GM23338 (cell line): Measurements from ENCODE around the gene TMCO4.
"Not testable (repeated sequence)": the region's sequence is repeated elsewhere in the genome, so short reads cannot be mapped to it uniquely, and the experiment has no call there.

Experiments
- CREB1 ChIP-seq: fragments of 250-450 bp; sonication (Bioruptor Pico); IDR thresholded peaks from 2 replicates; pipeline ENCODE4 v1.5.0; 2020; ENCODE audit warnings: low read depth, mild to moderate bottlenecking, moderate library complexity
- EZH2 ChIP-seq: fragments of 200-600 bp; sonication (generic); IDR thresholded peaks from one replicate; pipeline ENCODE4 v1.8.0; 2017; ENCODE audit warnings: antibody characterized with exemption, mild to moderate bottlenecking, low read depth; ENCODE audit not compliant: unreplicated experiment
- EZH2phosphoT487 ChIP-seq: fragments of 200-600 bp; sonication (generic); IDR thresholded peaks from one replicate; pipeline ENCODE4 v1.8.1; 2018; ENCODE audit warnings: antibody characterized with exemption; ENCODE audit not compliant: unreplicated experiment
- JUNB ChIP-seq: IDR thresholded peaks from one replicate; pipeline ENCODE4 v1.6.1; 2016; ENCODE audit warnings: antibody characterized with exemption; ENCODE audit not compliant: unreplicated experiment
- NANOG ChIP-seq: IDR thresholded peaks from 2 replicates; pipeline ENCODE4 v1.6.1; 2016; ENCODE audit warnings: antibody characterized with exemption, borderline replicate concordance
- POLR2AphosphoS5 ChIP-seq: IDR thresholded peaks from 2 replicates; pipeline ENCODE4 v1.6.1; 2016; ENCODE audit warnings: antibody characterized with exemption, low read depth
- STAT1 ChIP-seq: IDR thresholded peaks from one replicate; pipeline ENCODE4 v1.6.1; 2016; ENCODE audit warnings: antibody characterized with exemption; ENCODE audit not compliant: unreplicated experiment
- ZNF114 ChIP-seq: fragments of 250-450 bp; sonication (Bioruptor Pico); IDR thresholded peaks from 2 replicates; pipeline ENCODE4 v1.5.0; 2020; ENCODE audit warnings: mild to moderate bottlenecking, moderate library complexity
- ZNF331 ChIP-seq: fragments of 250-450 bp; sonication (Bioruptor Pico); IDR thresholded peaks from 2 replicates; pipeline ENCODE4 v1.5.0; 2020; ENCODE audit warnings: low read depth, mild to moderate bottlenecking, moderate library complexity
- TF ChIP-seq, protein P1 (sequence below): IDR thresholded peaks from one replicate; pipeline ENCODE4 v1.6.1; 2018; ENCODE audit warnings: antibody characterized with exemption; ENCODE audit not compliant: unreplicated experiment
- TF ChIP-seq, protein P2 (sequence below), 2 experiments: fragments of 200-600 bp in 1 of 2; sonication (generic) in 1 of 2; conservative IDR thresholded peaks; 2 replicates each; pipeline versions ENCODE4 v1.5.1 to v1.6.1; 2016 to 2017; ENCODE audit warnings: antibody characterized with exemption in 2 of 2, low read depth in 2 of 2, mild to moderate bottlenecking in 2 of 2, moderate library complexity in 1 of 2
- TF ChIP-seq, protein P3 (sequence below): IDR thresholded peaks from 2 replicates; pipeline ENCODE4 v1.6.1; 2016; ENCODE audit warnings: antibody characterized with exemption
- TF ChIP-seq, protein P4 (sequence below): fragments of 250-450 bp; sonication (Bioruptor Pico); IDR thresholded peaks from 2 replicates; pipeline ENCODE4 v1.5.0; 2020; ENCODE audit warnings: mild to moderate bottlenecking, moderate library complexity

DNA sequence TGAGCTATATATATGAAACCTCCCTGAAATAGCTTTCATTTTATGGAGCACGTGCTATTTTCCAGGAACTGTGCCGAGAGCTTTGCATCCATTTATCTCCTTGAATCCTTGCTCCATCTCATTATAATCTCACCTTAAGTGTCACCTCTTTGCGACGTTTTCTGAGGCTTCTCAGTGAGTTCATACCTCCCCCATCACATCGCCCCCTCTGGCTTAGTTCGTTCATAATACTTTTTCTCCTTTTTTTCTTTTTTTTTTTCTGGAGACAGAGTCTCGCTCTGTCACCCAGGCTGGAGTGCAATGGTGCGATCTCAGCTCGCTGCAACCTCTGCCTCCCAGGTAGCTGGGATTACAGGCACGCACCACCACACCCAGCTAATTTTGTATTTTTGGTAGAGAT, 160.5 kb downstream of the TMCO4 start:
- not testable (repeated sequence) for TF ChIP-seq EZH2; EZH2phosphoT487; POLR2AphosphoS5; ZNF114 (CRISPR knock-in tag); CREB1 (CRISPR knock-in tag); JUNB; NANOG; STAT1; ZNF331
- TF ChIP-seq, protein P1, sequence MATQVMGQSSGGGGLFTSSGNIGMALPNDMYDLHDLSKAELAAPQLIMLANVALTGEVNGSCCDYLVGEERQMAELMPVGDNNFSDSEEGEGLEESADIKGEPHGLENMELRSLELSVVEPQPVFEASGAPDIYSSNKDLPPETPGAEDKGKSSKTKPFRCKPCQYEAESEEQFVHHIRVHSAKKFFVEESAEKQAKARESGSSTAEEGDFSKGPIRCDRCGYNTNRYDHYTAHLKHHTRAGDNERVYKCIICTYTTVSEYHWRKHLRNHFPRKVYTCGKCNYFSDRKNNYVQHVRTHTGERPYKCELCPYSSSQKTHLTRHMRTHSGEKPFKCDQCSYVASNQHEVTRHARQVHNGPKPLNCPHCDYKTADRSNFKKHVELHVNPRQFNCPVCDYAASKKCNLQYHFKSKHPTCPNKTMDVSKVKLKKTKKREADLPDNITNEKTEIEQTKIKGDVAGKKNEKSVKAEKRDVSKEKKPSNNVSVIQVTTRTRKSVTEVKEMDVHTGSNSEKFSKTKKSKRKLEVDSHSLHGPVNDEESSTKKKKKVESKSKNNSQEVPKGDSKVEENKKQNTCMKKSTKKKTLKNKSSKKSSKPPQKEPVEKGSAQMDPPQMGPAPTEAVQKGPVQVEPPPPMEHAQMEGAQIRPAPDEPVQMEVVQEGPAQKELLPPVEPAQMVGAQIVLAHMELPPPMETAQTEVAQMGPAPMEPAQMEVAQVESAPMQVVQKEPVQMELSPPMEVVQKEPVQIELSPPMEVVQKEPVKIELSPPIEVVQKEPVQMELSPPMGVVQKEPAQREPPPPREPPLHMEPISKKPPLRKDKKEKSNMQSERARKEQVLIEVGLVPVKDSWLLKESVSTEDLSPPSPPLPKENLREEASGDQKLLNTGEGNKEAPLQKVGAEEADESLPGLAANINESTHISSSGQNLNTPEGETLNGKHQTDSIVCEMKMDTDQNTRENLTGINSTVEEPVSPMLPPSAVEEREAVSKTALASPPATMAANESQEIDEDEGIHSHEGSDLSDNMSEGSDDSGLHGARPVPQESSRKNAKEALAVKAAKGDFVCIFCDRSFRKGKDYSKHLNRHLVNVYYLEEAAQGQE: not testable (repeated sequence)
- TF ChIP-seq, protein P2, sequence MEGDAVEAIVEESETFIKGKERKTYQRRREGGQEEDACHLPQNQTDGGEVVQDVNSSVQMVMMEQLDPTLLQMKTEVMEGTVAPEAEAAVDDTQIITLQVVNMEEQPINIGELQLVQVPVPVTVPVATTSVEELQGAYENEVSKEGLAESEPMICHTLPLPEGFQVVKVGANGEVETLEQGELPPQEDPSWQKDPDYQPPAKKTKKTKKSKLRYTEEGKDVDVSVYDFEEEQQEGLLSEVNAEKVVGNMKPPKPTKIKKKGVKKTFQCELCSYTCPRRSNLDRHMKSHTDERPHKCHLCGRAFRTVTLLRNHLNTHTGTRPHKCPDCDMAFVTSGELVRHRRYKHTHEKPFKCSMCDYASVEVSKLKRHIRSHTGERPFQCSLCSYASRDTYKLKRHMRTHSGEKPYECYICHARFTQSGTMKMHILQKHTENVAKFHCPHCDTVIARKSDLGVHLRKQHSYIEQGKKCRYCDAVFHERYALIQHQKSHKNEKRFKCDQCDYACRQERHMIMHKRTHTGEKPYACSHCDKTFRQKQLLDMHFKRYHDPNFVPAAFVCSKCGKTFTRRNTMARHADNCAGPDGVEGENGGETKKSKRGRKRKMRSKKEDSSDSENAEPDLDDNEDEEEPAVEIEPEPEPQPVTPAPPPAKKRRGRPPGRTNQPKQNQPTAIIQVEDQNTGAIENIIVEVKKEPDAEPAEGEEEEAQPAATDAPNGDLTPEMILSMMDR (conservative IDR thresholded peaks at IDR 0.05; ENCODE audit: low read depth in 2 of 2): peak; percentile 40 to 51
- TF ChIP-seq, protein P3, sequence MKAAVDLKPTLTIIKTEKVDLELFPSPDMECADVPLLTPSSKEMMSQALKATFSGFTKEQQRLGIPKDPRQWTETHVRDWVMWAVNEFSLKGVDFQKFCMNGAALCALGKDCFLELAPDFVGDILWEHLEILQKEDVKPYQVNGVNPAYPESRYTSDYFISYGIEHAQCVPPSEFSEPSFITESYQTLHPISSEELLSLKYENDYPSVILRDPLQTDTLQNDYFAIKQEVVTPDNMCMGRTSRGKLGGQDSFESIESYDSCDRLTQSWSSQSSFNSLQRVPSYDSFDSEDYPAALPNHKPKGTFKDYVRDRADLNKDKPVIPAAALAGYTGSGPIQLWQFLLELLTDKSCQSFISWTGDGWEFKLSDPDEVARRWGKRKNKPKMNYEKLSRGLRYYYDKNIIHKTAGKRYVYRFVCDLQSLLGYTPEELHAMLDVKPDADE: not testable (repeated sequence)
- TF ChIP-seq, protein P4, sequence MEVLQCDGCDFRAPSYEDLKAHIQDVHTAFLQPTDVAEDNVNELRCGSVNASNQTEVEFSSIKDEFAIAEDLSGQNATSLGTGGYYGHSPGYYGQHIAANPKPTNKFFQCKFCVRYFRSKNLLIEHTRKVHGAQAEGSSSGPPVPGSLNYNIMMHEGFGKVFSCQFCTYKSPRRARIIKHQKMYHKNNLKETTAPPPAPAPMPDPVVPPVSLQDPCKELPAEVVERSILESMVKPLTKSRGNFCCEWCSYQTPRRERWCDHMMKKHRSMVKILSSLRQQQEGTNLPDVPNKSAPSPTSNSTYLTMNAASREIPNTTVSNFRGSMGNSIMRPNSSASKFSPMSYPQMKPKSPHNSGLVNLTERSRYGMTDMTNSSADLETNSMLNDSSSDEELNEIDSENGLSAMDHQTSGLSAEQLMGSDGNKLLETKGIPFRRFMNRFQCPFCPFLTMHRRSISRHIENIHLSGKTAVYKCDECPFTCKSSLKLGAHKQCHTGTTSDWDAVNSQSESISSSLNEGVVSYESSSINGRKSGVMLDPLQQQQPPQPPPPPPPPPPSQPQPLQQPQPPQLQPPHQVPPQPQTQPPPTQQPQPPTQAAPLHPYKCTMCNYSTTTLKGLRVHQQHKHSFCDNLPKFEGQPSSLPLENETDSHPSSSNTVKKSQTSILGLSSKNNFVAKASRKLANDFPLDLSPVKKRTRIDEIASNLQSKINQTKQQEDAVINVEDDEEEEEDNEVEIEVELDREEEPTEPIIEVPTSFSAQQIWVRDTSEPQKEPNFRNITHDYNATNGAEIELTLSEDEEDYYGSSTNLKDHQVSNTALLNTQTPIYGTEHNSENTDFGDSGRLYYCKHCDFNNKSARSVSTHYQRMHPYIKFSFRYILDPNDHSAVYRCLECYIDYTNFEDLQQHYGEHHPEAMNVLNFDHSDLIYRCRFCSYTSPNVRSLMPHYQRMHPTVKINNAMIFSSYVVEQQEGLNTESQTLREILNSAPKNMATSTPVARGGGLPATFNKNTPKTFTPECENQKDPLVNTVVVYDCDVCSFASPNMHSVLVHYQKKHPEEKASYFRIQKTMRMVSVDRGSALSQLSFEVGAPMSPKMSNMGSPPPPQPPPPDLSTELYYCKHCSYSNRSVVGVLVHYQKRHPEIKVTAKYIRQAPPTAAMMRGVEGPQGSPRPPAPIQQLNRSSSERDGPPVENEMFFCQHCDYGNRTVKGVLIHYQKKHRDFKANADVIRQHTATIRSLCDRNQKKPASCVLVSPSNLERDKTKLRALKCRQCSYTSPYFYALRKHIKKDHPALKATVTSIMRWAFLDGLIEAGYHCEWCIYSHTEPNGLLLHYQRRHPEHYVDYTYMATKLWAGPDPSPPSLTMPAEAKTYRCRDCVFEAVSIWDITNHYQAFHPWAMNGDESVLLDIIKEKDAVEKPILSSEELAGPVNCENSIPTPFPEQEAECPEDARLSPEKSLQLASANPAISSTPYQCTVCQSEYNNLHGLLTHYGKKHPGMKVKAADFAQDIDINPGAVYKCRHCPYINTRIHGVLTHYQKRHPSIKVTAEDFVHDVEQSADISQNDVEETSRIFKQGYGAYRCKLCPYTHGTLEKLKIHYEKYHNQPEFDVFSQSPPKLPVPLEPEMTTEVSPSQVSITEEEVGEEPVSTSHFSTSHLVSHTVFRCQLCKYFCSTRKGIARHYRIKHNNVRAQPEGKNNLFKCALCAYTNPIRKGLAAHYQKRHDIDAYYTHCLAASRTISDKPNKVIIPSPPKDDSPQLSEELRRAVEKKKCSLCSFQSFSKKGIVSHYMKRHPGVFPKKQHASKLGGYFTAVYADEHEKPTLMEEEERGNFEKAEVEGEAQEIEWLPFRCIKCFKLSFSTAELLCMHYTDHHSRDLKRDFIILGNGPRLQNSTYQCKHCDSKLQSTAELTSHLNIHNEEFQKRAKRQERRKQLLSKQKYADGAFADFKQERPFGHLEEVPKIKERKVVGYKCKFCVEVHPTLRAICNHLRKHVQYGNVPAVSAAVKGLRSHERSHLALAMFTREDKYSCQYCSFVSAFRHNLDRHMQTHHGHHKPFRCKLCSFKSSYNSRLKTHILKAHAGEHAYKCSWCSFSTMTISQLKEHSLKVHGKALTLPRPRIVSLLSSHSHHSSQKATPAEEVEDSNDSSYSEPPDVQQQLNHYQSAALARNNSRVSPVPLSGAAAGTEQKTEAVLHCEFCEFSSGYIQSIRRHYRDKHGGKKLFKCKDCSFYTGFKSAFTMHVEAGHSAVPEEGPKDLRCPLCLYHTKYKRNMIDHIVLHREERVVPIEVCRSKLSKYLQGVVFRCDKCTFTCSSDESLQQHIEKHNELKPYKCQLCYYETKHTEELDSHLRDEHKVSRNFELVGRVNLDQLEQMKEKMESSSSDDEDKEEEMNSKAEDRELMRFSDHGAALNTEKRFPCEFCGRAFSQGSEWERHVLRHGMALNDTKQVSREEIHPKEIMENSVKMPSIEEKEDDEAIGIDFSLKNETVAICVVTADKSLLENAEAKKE: not testable (repeated sequence)
